HEK293 (cell line): ENCODE measurements around the gene ITGB1.
A peak's percentile ranks its signal among the peaks of the same experiment; 100 is the strongest.

Experiments
- CTCF ChIA-PET: fragments of 350-600 bp; formaldehyde crosslinking; extraction: SDS; loops from one replicate; lab custom pipeline; 2021; ENCODE audit warnings: antibody characterized with exemption; lab: Yijun Ruan, JAX
- POLR2A ChIA-PET: fragments of 300-600 bp; formaldehyde crosslinking; extraction: SDS; loops from one replicate; lab custom pipeline; 2020; ENCODE audit warnings: antibody characterized with exemption, inconsistent platforms; lab: Yijun Ruan, JAX
- H3K27ac ChIP-seq: fragments of 200-500 bp; sonication (Bioruptor generic); 2 replicates; pipeline ENCODE4 v1.5.1; 2014; ENCODE audit warnings: low read depth, low read length, control low read depth, inconsistent platforms; ENCODE audit errors: extremely low read depth
- H3K36me3 ChIP-seq, 2 experiments: fragments of 200-500 bp in 1 of 2; sonication (Bioruptor generic) in 1 of 2; 1 replicate in 1 of 2; 2 replicates in 1 of 2; pipeline ENCODE4 v1.5.1; 2014 to 2017; ENCODE audit warnings: inconsistent platforms in 2 of 2, low read length in 2 of 2; ENCODE audit not compliant: control insufficient read depth in 2 of 2, insufficient read depth in 1 of 2
- H3K4me1 ChIP-seq: fragments of 200-500 bp; sonication (Bioruptor generic); 2 replicates; pipeline ENCODE4 v1.5.1; 2014; ENCODE audit warnings: mild to moderate bottlenecking, low read length, inconsistent platforms; ENCODE audit not compliant: control insufficient read depth, insufficient read depth
- H3K4me3 ChIP-seq: 2 replicates; pipeline ENCODE4 v1.5.1; 2011; ENCODE audit warnings: low read depth, mild to moderate bottlenecking, control low read depth, low read length, moderate library complexity
- H3K9me3 ChIP-seq: fragments of 200-500 bp; sonication (Bioruptor generic); 2 replicates; pipeline ENCODE4 v1.5.1; 2014; ENCODE audit warnings: low read depth, low read length, inconsistent platforms; ENCODE audit not compliant: control insufficient read depth, insufficient read depth
- GLI4 ChIP-seq: fragments of 450-650 bp; formaldehyde crosslinking; IDR thresholded peaks from 2 replicates; pipeline ENCODE4 v1.5.1; 2016; ENCODE audit warnings: missing biosample characterization, missing genetic modification characterization
- KLF16 ChIP-seq: fragments of 450-650 bp; formaldehyde crosslinking; IDR thresholded peaks from 2 replicates; pipeline ENCODE4 v1.5.1; 2017; ENCODE audit warnings: missing biosample characterization, missing genetic modification characterization
- KLF7 ChIP-seq: fragments of 450-650 bp; formaldehyde crosslinking; IDR thresholded peaks from 2 replicates; pipeline ENCODE4 v1.5.1; 2016; ENCODE audit warnings: missing biosample characterization, missing genetic modification characterization, borderline replicate concordance
- TRIM28 ChIP-seq: IDR thresholded peaks from 2 replicates; pipeline ENCODE4 v1.6.1; 2011; ENCODE audit warnings: low read length, control low read depth, borderline replicate concordance
- YY2 ChIP-seq: fragments of 450-650 bp; formaldehyde crosslinking; IDR thresholded peaks from 2 replicates; pipeline ENCODE4 v1.5.1; 2016; ENCODE audit warnings: missing biosample characterization, missing genetic modification characterization
- ZBTB17 ChIP-seq: fragments of 450-650 bp; formaldehyde crosslinking; IDR thresholded peaks from 2 replicates; pipeline ENCODE4 v1.5.1; 2016; ENCODE audit warnings: missing biosample characterization, missing genetic modification characterization
- ZBTB26 ChIP-seq: fragments of 450-650 bp; formaldehyde crosslinking; optimal IDR thresholded peaks from 2 replicates; pipeline ENCODE3; 2016; ENCODE audit warnings: missing biosample characterization, mild to moderate bottlenecking, missing genetic modification characterization
- ZBTB8A ChIP-seq: fragments of 450-650 bp; formaldehyde crosslinking; IDR thresholded peaks from 2 replicates; pipeline ENCODE4 v1.5.1; 2016; ENCODE audit warnings: missing biosample characterization, missing genetic modification characterization
- ZEB2 ChIP-seq: fragments of 450-650 bp; formaldehyde crosslinking; IDR thresholded peaks from 2 replicates; pipeline ENCODE4 v1.5.1; 2016; ENCODE audit warnings: missing biosample characterization, missing genetic modification characterization
- ZNF140 ChIP-seq: fragments of 450-650 bp; formaldehyde crosslinking; IDR thresholded peaks from 2 replicates; pipeline ENCODE4 v1.5.1; 2016; ENCODE audit warnings: missing biosample characterization, missing genetic modification characterization
- ZNF350 ChIP-seq: fragments of 450-650 bp; formaldehyde crosslinking; IDR thresholded peaks from 2 replicates; pipeline ENCODE4 v1.5.0; 2017; ENCODE audit warnings: missing biosample characterization, mild to moderate bottlenecking, missing genetic modification characterization
- ZNF426 ChIP-seq: fragments of 450-650 bp; formaldehyde crosslinking; IDR thresholded peaks from 2 replicates; pipeline ENCODE4 v1.5.1; 2017; ENCODE audit warnings: missing biosample characterization, missing genetic modification characterization, mild to moderate bottlenecking, inconsistent platforms, moderate library complexity
- ZNF433 ChIP-seq: fragments of 450-650 bp; formaldehyde crosslinking; IDR thresholded peaks from 2 replicates; pipeline ENCODE4 v1.5.1; 2016; ENCODE audit warnings: missing biosample characterization, missing genetic modification characterization, low read depth
- ZNF473 ChIP-seq: fragments of 450-650 bp; formaldehyde crosslinking; IDR thresholded peaks from 2 replicates; pipeline ENCODE4 v1.5.1; 2017; ENCODE audit warnings: missing biosample characterization, missing genetic modification characterization
- ZNF561 ChIP-seq: fragments of 450-650 bp; IDR thresholded peaks from 2 replicates; pipeline ENCODE4 v1.5.1; 2018; ENCODE audit warnings: missing biosample characterization, missing genetic modification characterization, borderline replicate concordance
- ZNF585B ChIP-seq: fragments of 450-650 bp; formaldehyde crosslinking; IDR thresholded peaks from 2 replicates; pipeline ENCODE4 v1.5.1; 2016; ENCODE audit warnings: missing biosample characterization, missing genetic modification characterization
- ZNF664 ChIP-seq: fragments of 450-650 bp; formaldehyde crosslinking; IDR thresholded peaks from 2 replicates; pipeline ENCODE4 v1.5.1; 2016; ENCODE audit warnings: missing biosample characterization, missing genetic modification characterization
- ZNF843 ChIP-seq: fragments of 450-650 bp; formaldehyde crosslinking; IDR thresholded peaks from 2 replicates; pipeline ENCODE4 v1.5.1; 2016; ENCODE audit warnings: missing biosample characterization, missing genetic modification characterization
- ZSCAN16 ChIP-seq: fragments of 450-650 bp; formaldehyde crosslinking; IDR thresholded peaks from 2 replicates; pipeline ENCODE4 v1.5.1; 2016; ENCODE audit warnings: missing biosample characterization, missing genetic modification characterization
- TF ChIP-seq, protein P1 (sequence below): fragments of 450-650 bp; formaldehyde crosslinking; IDR thresholded peaks from 2 replicates; pipeline ENCODE4 v1.5.1; 2017; ENCODE audit warnings: missing biosample characterization, missing genetic modification characterization
- TF ChIP-seq, protein P2 (sequence below): fragments of 450-650 bp; formaldehyde crosslinking; IDR thresholded peaks from 2 replicates; pipeline ENCODE4 v1.5.1; 2016; ENCODE audit warnings: missing biosample characterization, missing genetic modification characterization

Gene ITGB1

DNA sequence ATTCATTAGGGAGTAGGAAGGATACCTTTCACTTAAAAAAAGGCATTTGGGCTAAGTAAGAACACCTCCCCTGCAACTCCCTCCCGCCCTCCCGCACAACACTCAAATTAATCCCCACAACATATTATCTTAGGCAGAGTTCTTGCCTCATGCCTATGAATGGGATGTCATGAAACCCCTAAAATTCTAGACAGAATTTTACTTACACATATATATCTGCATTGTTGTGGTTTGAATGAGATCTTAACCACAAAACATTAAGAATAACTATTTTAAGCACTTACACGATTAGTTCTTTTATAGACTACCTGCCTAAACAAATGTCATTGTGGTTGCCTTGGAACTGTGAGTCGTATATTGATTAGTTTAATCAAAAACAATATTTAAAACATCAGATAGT lies 4.5 kb upstream of the ITGB1 start:
- TF ChIP-seq, protein P1, sequence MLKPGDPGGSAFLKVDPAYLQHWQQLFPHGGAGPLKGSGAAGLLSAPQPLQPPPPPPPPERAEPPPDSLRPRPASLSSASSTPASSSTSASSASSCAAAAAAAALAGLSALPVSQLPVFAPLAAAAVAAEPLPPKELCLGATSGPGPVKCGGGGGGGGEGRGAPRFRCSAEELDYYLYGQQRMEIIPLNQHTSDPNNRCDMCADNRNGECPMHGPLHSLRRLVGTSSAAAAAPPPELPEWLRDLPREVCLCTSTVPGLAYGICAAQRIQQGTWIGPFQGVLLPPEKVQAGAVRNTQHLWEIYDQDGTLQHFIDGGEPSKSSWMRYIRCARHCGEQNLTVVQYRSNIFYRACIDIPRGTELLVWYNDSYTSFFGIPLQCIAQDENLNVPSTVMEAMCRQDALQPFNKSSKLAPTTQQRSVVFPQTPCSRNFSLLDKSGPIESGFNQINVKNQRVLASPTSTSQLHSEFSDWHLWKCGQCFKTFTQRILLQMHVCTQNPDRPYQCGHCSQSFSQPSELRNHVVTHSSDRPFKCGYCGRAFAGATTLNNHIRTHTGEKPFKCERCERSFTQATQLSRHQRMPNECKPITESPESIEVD: peak; percentile 41; the same call in 1 of the 2 replicates
- no peak for TF ChIP-seq ZNF843
- TF ChIP-seq YY2 (tag by site-specific recombination): no peak
- TF ChIP-seq ZBTB17 (tag by site-specific recombination): no peak
- ChIA-PET POLR2A (no interaction called here), CTCF (interaction anchor here (0.6 kb wide), 1 partner anchor 193 kb away, joined by 3 read pairs; no protein-coding TSS in a partner anchor)
- no peak overlapping the region for H3K4me3 ChIP-seq
- H3K36me3 ChIP-seq: no peaks in the 10 kb centered on the region
- H3K27ac ChIP-seq: no peak overlapping the region
- no peaks in the 10 kb centered on the region for H3K9me3 ChIP-seq
- H3K4me1 ChIP-seq: peaks cover 10% of the 10 kb centered on the region; the same call in 1 of the 2 replicates

DNA sequence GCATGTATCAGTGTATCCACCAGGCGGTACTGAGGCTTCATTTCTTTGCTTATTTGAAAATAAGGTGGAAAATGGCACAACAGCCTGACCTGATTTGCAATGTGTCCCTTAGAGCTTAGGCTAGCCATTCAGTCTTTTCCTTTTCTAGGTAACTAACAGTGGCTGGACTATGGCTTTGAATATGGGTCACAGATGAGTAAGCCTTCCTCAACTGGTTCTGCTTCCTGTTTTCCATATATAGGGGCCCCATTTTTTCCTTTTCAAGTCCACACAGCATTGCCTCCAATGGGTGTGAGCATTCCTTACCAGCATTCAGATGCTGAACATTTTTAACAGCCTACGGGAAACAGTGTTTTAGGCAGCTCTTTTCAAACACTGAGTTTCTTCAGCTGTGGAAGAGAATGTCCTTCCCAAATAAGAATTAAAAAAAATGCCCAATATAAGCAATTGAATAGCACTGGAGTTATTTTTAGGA lies 3.9 kb upstream of the ITGB1 start:
- Histone ChIP-seq H3K4me3 (no peak overlapping the region), H3K27ac (no peak overlapping the region), H3K4me1 (peaks cover 10% of the 10 kb centered on the region; the same call in 1 of the 2 replicates), H3K36me3 (no peaks in the 10 kb centered on the region), H3K9me3 (no peaks in the 10 kb centered on the region)
- ChIA-PET POLR2A (no interaction called here), CTCF (interaction anchor here (0.6 kb wide), 3 partner anchors 95 to 276 kb away, joined by 3 read pairs; no protein-coding TSS in a partner anchor)
- TF ChIP-seq ZNF585B (tag by site-specific recombination) (no peak), ZBTB26 (tag by site-specific recombination) (no peak), TRIM28 (no peak), ZSCAN16 (tag by site-specific recombination) (no peak), GLI4 (tag by site-specific recombination) (no peak), ZNF473 (tag by site-specific recombination) (no peak), KLF7 (tag by site-specific recombination) (no peak), ZBTB8A (tag by site-specific recombination) (no peak), ZNF350 (tag by site-specific recombination) (no peak), ZNF433 (tag by site-specific recombination) (no peak), ZEB2 (no peak), ZNF664 (tag by site-specific recombination) (no peak), ZNF140 (no peak), KLF16 (tag by site-specific recombination) (no peak), ZNF561 (tag by site-specific recombination) (no peak), ZNF426 (tag by site-specific recombination) (no peak)
- TF ChIP-seq, protein P2, sequence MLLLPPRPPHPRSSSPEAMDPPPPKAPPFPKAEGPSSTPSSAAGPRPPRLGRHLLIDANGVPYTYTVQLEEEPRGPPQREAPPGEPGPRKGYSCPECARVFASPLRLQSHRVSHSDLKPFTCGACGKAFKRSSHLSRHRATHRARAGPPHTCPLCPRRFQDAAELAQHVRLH (tag by site-specific recombination): no peak
